Neural cell (in vitro differentiated cells): ENCODE results near the gene ITGB6. TPM values are rescaled to one million over a fixed set of nuclear protein-coding genes. Genes with fewer than 3 reads are reported as not detected.

Experiments used
- H2AFZ ChIP-seq: fragments of 200-600, 300-800 bp; sonication (generic), shearing (Covaris generic); 2 replicates; pipeline ENCODE4 v1.6.0; 2014; ENCODE audit warnings: low read depth, mild to moderate bottlenecking, antibody characterized with exemption, low read length, moderate library complexity
- H3F3A ChIP-seq: fragments of 200-600 bp; shearing (Covaris generic); 2 replicates; pipeline ENCODE4 v1.6.1; 2016; ENCODE audit warnings: mild to moderate bottlenecking, moderate library complexity, mixed read lengths, antibody characterized with exemption, low read length; ENCODE audit not compliant: insufficient read depth, poor library complexity, severe bottlenecking
- H3K27ac ChIP-seq: fragments of 200-600, 300-800 bp; sonication (generic), shearing (Covaris generic); 2 replicates; pipeline ENCODE4 v1.5.1; 2014; ENCODE audit warnings: mild to moderate bottlenecking, low read length, moderate library complexity
- H3K27me3 ChIP-seq: fragments of 300-800, 200-600 bp; sonication (generic), shearing (Covaris generic); 2 replicates; pipeline ENCODE4 v1.6.0; 2014; ENCODE audit warnings: mild to moderate bottlenecking, low read depth, low read length, moderate library complexity; ENCODE audit not compliant: insufficient read depth
- H3K36me3 ChIP-seq: fragments of 300-800, 200-600 bp; sonication (generic), shearing (Covaris generic); 2 replicates; pipeline ENCODE4 v1.5.1; 2014; ENCODE audit warnings: mild to moderate bottlenecking, antibody characterized with exemption, low read length, moderate library complexity; ENCODE audit not compliant: insufficient read depth
- H3K4me2 ChIP-seq: fragments of 300-800, 200-600 bp; sonication (generic), shearing (Covaris generic); 2 replicates; pipeline ENCODE4 v1.6.0; 2014; ENCODE audit warnings: mild to moderate bottlenecking, low read length
- H3K4me3 ChIP-seq: fragments of 300-800, 200-600 bp; sonication (generic), shearing (Covaris generic); 2 replicates; pipeline ENCODE4 v1.5.1; 2014; ENCODE audit warnings: mild to moderate bottlenecking, low read length, moderate library complexity
- H3K79me2 ChIP-seq: fragments of 200-600 bp; shearing (Covaris generic); replicated peaks from 2 replicates; pipeline ENCODE4 v1.6.0; 2014; ENCODE audit warnings: mild to moderate bottlenecking, low read length, moderate library complexity; ENCODE audit not compliant: insufficient read depth
- H3K9ac ChIP-seq: fragments of 300-800, 200-600 bp; sonication (generic), shearing (Covaris generic); 2 replicates; pipeline ENCODE4 v1.6.1; 2016; ENCODE audit warnings: mild to moderate bottlenecking, low read length, mixed read lengths
- H3K9me2 ChIP-seq: fragments of 200-600 bp; shearing (Covaris generic); 2 replicates; pipeline ENCODE4 v1.6.1; 2016; ENCODE audit warnings: mild to moderate bottlenecking, low read length, mixed read lengths; ENCODE audit not compliant: insufficient read depth
- H3K9me3 ChIP-seq: fragments of 200-600, 300-800 bp; sonication (generic), shearing (Covaris generic); 2 replicates; pipeline ENCODE4 v1.6.1; 2016; ENCODE audit warnings: mild to moderate bottlenecking, mixed run types, low read length, moderate library complexity, mixed read lengths
- H4K20me1 ChIP-seq: fragments of 200-600 bp; shearing (Covaris generic); 2 replicates; pipeline ENCODE4 v1.6.1; 2016; ENCODE audit warnings: mild to moderate bottlenecking, mixed run types; ENCODE audit not compliant: insufficient read depth
- EP300 ChIP-seq: fragments of 450-650 bp; conservative IDR thresholded peaks from 2 replicates; pipeline ENCODE4 v1.6.1; 2014; ENCODE audit warnings: antibody characterized with exemption, mild to moderate bottlenecking, moderate library complexity; ENCODE audit not compliant: poor library complexity, severe bottlenecking
- EZH2 ChIP-seq: fragments of 200-600, 300-800 bp; shearing (Covaris generic), sonication (generic); IDR thresholded peaks from 2 replicates; pipeline ENCODE4 v1.6.1; 2014; ENCODE audit warnings: antibody characterized with exemption, low read length, borderline replicate concordance, mild to moderate bottlenecking; ENCODE audit not compliant: insufficient read depth, poor library complexity, severe bottlenecking
- MXI1 ChIP-seq: fragments of 450-650 bp; conservative IDR thresholded peaks from 2 replicates; pipeline ENCODE4 v1.6.1; 2014; ENCODE audit warnings: antibody characterized with exemption, mild to moderate bottlenecking; ENCODE audit not compliant: poor library complexity, severe bottlenecking
- POLR2AphosphoS5 ChIP-seq: IDR thresholded peaks from 2 replicates; pipeline ENCODE4 v1.6.1; 2012
- RAD21 ChIP-seq: fragments of 450-650 bp; conservative IDR thresholded peaks from 2 replicates; pipeline ENCODE4 v1.6.1; 2014; ENCODE audit warnings: antibody characterized with exemption, mild to moderate bottlenecking, moderate library complexity
- REST ChIP-seq: IDR thresholded peaks from 2 replicates; pipeline ENCODE4 v1.6.1; 2012; ENCODE audit warnings: borderline replicate concordance
- SMC3 ChIP-seq: fragments of 450-650 bp; conservative IDR thresholded peaks from 2 replicates; pipeline ENCODE4 v1.6.1; 2014; ENCODE audit warnings: antibody characterized with exemption, mild to moderate bottlenecking, moderate library complexity; ENCODE audit not compliant: poor library complexity
- TAF1 ChIP-seq: IDR thresholded peaks from 2 replicates; pipeline ENCODE4 v1.6.1; 2012; ENCODE audit warnings: low read depth
- polyA plus RNA-seq: library from polyadenylated mRNA; depleted of rRNA; stranded (reverse); fragments of >200 nt; gene quantifications from 2 replicates; pipeline ENCODE4 v1.2.3, GENCODE V29; 2014
- TF ChIP-seq, protein P1 (sequence below): fragments of 450-650 bp; IDR thresholded peaks from 2 replicates; pipeline ENCODE4 v1.5.1; 2014; ENCODE audit warnings: antibody characterized with exemption, mild to moderate bottlenecking, moderate library complexity; ENCODE audit not compliant: poor library complexity, severe bottlenecking

ITGB6 gene
- polyA plus RNA-seq, 1 donor from 2014 or later = 8.3 TPM

- H3K4me3 ChIP-seq = no peak overlapping the region
- no peaks in the 10 kb centered on the region for H3F3A ChIP-seq
- no peak overlapping the region for H3K27ac ChIP-seq
Measured at GRCh38 chr2:160064916-160065315, 135.2 kb downstream of the ITGB6 start.

GRCh38 chr2:160063879-160064612, 136.0 kb downstream of the ITGB6 start:
- no peak overlapping the region for H3K4me2 ChIP-seq
- no peak overlapping the region for H3K27ac ChIP-seq
- no peaks in the 10 kb centered on the region for H3K9me2 ChIP-seq
- H4K20me1 ChIP-seq = no peaks in the 10 kb centered on the region
- H3F3A ChIP-seq = no peaks in the 10 kb centered on the region
- H2AFZ ChIP-seq = no peak overlapping the region
- no peak overlapping the region for H3K9ac ChIP-seq
- peaks cover 37% of the 10 kb centered on the region for H3K27me3 ChIP-seq
- H3K4me3 ChIP-seq = no peak overlapping the region
- no peaks in the 10 kb centered on the region for H3K36me3 ChIP-seq
- H3K79me2 ChIP-seq = no peaks in the 10 kb centered on the region
- peaks cover 2% of the 10 kb centered on the region for H3K9me3 ChIP-seq
- no peak for TF ChIP-seq EP300
- TF ChIP-seq EZH2 = no peak
- TF ChIP-seq MXI1 = no peak
- TF ChIP-seq TAF1 = no peak
- TF ChIP-seq RAD21 = no peak
- TF ChIP-seq, protein P1, sequence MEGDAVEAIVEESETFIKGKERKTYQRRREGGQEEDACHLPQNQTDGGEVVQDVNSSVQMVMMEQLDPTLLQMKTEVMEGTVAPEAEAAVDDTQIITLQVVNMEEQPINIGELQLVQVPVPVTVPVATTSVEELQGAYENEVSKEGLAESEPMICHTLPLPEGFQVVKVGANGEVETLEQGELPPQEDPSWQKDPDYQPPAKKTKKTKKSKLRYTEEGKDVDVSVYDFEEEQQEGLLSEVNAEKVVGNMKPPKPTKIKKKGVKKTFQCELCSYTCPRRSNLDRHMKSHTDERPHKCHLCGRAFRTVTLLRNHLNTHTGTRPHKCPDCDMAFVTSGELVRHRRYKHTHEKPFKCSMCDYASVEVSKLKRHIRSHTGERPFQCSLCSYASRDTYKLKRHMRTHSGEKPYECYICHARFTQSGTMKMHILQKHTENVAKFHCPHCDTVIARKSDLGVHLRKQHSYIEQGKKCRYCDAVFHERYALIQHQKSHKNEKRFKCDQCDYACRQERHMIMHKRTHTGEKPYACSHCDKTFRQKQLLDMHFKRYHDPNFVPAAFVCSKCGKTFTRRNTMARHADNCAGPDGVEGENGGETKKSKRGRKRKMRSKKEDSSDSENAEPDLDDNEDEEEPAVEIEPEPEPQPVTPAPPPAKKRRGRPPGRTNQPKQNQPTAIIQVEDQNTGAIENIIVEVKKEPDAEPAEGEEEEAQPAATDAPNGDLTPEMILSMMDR = no peak
- TF ChIP-seq REST = no peak
- TF ChIP-seq POLR2AphosphoS5 = no peak

More at GRCh38 chr2:160064916-160065315, 135.2 kb downstream of the ITGB6 start:
- H3K9me3 ChIP-seq = no peaks in the 10 kb centered on the region
- H3K9me2 ChIP-seq = no peaks in the 10 kb centered on the region
- TF ChIP-seq, protein P1 = no peak
- TF ChIP-seq SMC3 (no peak), EZH2 (no peak), REST (no peak)
- no peak overlapping the region for H3K9ac ChIP-seq
- H3K27me3 ChIP-seq = peaks cover 37% of the 10 kb centered on the region
- H3K79me2 ChIP-seq = no peaks in the 10 kb centered on the region
- H3K4me2 ChIP-seq = no peak overlapping the region
- H3K36me3 ChIP-seq = no peaks in the 10 kb centered on the region
- no peak overlapping the region for H2AFZ ChIP-seq
- H4K20me1 ChIP-seq = no peaks in the 10 kb centered on the region
